OCI-LY3 (cell line): Measurements from ENCODE around the gene GATA2.

Experiments used
- CTCF ChIP-seq: fragments of 200-600, 300-600 bp; sonication (generic); IDR thresholded peaks from 2 replicates; pipeline ENCODE4 v1.5.1; 2014; ENCODE audit warnings: antibody characterized with exemption, low read length, low read depth
- EZH2phosphoT487 ChIP-seq: fragments of 200-600 bp; shearing (Covaris generic); IDR thresholded peaks from 2 replicates; pipeline ENCODE4 v1.6.1; 2018; ENCODE audit warnings: antibody characterized with exemption, mixed run types, low read depth

- TF ChIP-seq CTCF: no peak
- TF ChIP-seq EZH2phosphoT487: no peak
These were observed 21.3 kb downstream of the GATA2 start for GRCh38 chr3:128471720-128472119.
